ENCODE results near the gene MYO1D.

- TF ChIP-seq POLR2AphosphoS5 (IDR thresholded peaks at IDR 0.05) (no peak), CTCF (IDR thresholded peaks at IDR 0.05) (no peak), POLR2A (IDR thresholded peaks at IDR 0.05) (no peak)
Measured at GRCh38 chr17:32910769-32911168, 33.8 kb upstream of the MYO1D start.

Data from suprapubic skin (tissue), 4 donors.